DMS 273 (cell line): ENCODE data around the gene JARID2.

Source experiments
- DNase-seq: peaks from one replicate; lab custom pipeline; 2025; ENCODE audit not compliant: unreplicated experiment; lab: John Stamatoyannopoulos, UW

Gene JARID2

DNA sequence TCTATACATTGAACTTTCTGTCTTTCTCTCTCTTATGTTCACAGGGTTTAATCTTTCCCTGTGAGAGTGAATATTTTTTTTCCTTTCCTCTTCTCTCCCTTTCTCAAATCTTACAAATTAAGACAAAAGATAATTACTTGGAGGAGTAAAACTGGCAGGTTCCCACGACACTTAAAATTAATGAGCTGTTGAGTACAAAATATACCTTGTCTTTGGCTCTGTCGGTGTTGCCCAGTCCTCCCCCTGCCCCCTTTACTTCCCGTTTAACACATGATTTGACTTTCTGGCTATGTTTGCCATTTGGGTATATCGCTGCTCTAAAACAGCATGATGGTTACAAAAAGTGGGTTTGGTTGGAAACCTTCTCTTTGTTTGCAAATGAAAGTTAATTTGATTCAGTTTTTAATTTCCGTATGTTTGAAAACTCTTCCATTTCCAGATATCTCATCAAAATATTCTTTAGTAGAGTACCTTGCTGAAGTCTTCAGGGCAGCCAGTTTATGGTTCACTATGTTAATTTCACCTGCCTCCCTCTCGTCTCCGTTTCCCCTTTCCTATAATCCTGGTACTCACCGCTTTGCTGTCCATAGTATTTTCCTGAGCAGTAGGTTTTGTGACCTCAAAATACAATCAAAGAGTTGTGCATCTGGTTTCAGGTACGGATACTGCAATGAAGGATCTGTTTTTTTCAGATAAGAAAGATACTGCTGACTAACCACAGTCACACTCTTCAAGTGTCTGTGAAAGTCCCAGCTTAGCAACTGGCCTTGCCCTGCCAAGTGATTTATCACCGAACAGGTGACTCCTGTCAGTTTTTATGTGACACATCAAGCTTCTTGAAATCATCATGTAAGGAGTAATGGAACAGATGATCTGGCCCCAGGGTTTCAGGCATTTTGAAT is 235.8 kb downstream of the JARID2 start:
- DNase-seq = no peak

DNA sequence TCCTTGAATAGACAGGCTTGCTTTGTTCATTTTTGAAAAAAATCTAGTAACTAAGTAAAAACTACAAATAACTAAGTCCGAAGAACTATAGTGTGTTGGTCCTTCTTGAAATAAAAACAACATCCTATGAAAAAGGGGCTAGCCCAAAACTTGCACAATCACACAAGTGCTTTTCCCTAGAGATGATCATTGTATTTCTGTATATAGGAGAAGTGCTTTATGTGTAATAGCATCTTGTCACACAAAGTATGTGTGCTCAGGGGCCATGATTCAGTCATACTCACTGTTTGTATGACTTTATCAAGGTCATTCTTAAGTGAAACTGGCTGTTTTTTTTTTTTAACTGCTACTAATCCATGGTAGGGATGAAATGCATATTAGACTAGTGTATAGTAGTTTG is 237.2 kb downstream of the JARID2 start:
- DNase-seq = no peak

DNA sequence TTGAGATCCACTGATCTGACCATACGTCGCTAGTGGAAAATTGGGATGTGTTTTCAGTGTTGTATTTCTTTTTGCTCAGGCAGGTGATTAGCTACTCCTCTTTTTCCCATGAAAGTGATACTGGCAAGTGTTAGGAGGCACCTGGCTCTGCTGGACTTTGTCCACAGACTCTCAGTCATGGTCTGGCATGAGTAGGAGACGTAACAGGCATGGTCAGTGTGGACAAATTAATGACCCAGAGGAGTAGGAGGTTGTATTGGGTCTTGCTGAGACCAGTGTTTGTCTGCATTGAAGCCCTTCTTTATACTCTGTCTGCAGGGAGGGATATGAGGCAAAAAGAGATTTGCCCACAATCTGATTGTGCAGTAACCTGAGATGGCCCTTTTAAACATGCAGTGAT is 238.3 kb downstream of the JARID2 start:
- no peak for DNase-seq

- no peak for DNase-seq
Measured at GRCh38 chr6:15484821-15485220, 239.0 kb downstream of the JARID2 start.

GRCh38 chr6:15485936-15486335 is 240.1 kb downstream of the JARID2 start:
- no peak for DNase-seq

GRCh38 chr6:15487262-15487661 is 241.4 kb downstream of the JARID2 start:
- DNase-seq = no peak

DNA sequence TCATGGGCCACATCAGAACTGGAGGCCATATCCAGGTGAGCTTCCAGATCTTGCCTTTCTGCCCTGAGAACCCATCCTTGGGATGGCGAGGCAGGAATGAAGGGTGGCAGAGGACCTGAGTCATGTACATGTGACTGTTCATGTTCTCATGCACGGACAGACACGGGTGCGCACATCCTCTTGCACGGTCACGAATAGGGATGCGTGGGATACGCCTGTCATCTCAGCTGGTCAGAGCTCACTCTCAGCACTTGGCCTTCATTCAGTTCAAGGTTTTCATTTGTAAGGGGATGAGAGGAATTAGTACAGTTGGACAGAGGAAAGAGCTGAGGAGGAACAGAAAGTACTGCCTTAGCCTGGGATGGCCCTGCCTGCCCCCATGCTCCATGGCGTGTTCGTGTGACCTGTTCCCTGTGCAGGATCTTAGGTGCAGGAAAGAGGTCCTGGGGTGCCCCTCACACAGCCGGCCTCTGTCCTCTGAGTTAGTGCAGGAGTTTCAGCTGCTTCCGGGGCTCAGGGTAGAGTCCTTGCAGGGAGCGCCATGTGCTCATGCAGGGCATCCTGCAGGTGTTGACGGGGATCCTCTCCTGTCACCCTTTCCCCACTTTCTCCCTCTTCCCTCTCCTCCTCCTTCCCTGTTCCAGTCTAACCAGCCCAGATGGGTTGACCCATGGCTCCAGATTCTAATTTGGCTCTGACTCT is 243.5 kb downstream of the JARID2 start:
- DNase-seq = no peak

DNA sequence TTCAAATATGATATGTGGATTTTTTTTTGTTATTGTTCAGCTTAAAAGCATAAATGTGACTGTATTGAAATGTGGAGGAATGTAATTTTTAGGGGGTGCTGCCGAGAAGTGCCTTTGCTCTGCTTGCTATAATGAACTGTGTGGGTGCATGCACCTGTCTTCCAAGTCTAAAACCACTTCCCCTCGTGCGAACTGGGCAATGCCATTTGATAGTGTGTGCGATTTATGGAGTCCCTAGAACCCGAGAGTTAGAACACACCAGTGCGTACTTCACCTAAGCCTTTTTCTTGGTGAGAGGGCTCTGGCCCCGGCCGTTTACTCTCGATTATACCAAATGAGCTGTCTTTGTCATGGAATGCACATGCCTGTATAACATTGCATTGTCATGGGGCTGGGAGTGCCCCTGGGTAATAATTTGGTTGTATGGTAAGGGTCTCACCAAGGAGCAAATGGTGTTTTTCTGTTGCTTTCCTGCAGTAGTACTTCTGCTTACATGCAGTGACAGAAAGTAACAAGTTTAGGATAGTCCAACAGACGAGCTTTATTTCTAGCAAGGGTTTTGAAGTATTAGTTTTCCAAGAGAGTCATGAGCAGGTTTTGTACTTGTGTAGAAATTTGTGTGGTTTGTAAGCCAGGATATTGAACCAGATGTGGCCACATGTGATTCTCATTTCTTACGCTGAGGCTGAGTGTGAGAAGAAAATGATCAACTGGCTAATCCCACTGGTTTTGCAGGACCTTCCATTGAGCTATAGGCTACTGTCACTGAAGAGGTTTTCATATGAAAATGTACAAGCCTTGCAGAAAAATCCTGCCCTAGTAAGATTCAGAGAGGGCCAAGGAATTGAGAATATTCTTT is 244.6 kb downstream of the JARID2 start:
- DNase-seq = no peak

DNA sequence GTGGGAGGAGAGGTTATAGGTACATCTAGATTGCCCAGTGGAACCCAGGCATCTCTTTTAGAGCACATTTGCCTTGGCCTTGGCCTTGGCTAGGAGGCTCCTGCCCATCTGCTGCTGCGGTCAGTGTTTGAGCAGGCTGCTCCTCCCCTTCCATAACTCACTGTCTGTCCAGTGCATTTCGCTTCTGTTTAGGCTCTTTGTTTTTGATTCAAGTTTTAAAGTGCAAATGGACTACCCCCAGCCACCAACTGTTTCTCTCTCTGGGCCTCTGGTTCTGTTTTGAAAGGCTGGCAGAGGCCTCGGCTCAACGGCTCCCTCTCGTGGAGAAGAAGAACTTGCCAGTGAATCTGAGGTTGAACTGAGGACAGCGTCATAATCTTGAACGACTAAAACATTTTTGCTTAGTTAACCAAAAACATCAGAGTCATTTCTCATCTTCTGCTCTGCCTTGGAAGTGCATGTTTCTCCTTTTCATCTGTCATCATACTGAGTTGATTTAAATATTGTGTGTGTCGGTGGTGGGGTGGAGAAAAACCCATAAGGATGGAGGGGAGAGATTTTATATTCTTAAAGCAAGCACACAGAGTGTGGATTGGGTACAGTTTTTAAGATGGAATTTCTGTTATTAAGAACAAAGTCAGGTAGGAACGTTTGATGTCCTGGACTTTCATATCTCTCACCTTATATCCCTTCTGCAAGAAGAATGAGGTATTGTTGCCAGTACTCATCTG is 245.6 kb downstream of the JARID2 start:
- DNase-seq = peak; percentile 85

DNA sequence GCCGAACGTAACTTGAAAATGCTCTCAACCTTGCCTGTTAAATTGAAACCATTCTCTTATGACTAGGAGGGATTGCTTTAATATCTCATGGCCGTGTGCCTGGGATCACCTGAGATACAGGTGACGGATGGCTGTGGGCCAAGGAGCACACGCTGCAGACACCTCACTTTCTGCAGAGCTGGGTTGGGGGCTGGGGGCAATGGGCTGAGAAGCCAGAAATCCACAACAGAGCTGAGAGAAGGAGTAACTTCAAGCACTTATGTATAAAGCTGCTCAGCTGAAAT is 246.1 kb downstream of the JARID2 start:
- no peak for DNase-seq

- DNase-seq = peak; percentile 56
Measured at GRCh38 chr6:15493437-15494168, 247.7 kb downstream of the JARID2 start.

DNA sequence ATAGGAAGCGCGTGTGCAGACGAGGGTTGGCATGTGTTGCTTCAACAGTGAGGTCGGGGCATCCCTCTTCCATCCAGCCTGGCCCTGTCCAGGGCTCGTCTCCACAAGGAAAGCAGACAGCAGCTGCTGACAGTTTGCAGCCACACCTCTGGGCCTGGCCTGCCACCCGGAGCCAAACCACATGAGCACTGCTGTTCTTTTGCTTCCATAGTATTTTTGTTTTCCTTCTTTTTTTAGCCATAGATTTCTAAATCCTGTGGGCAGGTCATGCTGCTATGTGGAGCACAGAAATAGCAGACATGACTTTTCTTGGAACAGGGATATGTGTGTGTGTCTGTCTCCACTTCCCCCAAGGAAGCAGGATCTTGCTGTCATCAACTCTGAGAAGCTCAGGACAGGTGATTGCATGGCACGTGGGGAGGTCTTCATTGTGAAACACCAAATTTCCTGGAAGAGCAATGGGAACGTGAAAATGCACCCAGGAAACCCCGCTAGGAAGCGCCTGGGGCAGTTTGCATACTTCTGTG is 249.6 kb downstream of the JARID2 start:
- no peak for DNase-seq

DNA sequence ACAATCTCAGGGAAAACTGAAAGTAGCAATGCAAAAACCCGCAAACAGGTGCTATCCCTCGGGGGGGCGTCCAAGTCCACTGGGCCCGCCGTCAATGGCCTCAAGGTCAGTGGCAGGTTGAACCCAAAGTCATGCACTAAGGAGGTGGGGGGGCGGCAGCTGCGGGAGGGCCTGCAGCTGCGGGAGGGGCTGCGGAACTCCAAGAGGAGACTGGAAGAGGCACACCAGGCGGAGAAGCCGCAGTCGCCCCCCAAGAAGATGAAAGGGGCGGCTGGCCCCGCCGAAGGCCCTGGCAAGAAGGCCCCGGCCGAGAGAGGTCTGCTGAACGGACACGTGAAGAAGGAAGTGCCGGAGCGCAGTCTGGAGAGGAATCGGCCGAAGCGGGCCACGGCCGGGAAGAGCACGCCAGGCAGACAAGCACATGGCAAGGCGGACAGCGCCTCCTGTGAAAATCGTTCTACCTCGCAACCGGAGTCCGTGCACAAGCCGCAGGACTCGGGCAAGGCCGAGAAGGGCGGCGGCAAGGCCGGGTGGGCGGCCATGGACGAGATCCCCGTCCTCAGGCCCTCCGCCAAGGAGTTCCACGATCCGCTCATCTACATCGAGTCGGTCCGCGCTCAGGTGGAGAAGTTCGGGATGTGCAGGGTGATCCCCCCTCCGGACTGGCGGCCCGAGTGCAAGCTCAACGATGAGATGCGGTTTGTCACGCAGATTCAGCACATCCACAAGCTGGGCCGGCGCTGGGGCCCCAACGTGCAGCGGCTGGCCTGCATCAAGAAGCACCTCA is 250.7 kb downstream of the JARID2 start:
- DNase-seq = no peak

DNA sequence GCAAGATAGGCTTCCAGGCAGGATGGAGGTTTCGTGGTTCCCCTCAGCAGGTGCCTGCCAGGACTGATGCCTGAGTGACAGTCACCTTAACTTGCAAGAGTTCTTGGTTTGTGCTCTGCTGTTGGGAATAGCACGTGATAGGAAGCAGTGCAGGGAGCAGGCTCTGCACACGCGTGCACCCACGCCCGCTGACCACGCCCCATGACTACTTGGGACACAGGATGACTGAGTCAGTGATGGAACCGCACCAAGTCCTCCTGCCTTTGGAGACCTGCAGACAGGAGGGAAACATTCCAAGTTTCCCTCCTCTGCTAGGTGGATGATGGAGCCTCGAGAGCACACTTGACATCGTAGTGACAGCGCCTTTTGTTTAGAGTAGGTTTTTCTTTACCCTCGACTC is 252.8 kb downstream of the JARID2 start:
- no peak for DNase-seq

DNA sequence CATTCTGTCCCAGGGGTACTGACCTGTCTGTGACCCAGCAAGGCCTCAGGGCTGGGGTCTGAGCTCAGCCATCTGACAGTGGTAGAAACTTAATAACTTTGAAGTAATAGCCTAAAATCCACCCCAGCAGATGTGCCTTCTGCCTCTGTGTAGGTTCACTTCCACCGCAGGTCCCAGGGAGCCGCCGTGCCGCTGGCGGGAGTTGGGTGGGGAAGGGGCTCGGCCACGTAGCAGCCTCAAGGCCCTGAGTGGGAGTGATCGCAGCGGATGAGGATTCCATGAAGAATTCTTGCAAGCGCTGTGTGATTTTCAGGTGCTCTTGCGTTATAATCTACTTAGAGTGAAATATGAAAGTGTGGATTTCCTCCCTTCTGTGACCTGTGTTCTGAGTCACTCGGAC is 253.3 kb downstream of the JARID2 start:
- DNase-seq = no peak

- no peak for DNase-seq
Measured at GRCh38 chr6:15499591-15499990, 253.7 kb downstream of the JARID2 start.

- no peak for DNase-seq
Measured at GRCh38 chr6:15500078-15500740, 254.3 kb downstream of the JARID2 start.

DNA sequence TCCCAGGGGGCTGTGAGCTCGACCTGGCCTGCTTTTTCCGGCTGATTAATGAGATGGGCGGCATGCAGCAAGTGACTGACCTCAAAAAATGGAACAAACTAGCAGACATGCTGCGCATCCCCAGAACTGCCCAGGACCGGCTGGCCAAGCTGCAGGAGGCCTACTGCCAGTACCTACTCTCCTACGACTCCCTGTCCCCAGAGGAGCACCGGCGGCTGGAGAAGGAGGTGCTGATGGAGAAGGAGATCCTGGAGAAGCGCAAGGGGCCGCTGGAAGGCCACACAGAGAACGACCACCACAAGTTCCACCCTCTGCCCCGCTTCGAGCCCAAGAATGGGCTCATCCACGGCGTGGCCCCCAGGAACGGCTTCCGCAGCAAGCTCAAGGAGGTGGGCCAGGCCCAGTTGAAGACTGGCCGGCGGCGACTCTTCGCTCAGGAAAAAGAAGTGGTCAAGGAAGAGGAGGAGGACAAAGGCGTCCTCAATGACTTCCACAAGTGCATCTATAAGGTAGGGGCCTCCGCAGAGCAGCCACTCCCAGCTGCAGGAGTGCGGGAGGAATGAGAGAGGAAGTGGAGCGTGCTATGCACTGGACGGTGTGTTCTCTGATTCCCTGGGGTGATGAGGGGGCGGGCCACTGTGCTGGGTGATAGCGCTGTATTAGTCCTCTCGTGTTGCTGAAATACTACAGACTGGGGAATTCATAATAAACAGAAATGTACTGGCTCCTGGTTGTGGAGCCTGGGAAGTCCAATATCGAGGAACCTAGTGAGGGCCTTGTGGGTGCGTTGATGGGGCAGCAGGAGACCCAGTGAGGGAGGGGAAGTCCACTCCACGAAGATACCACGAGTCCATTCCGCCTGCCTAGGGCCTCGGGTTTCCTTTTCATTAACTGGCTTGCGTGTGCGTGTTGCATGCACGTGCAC is 255.3 kb downstream of the JARID2 start:
- peak; percentile 27 for DNase-seq
